Activated CD4-positive, alpha-beta T cell treated with anti-CD3 and anti-CD28 coated beads, Interleukin-2, amount 50 U/mL, for 24 hours (primary cell): ENCODE measurements around the gene ASMTL.
A peak's percentile ranks its signal among the peaks of the same experiment; 100 is the strongest.
"Not testable (repeated sequence)": the region's sequence is repeated elsewhere in the genome, so short reads cannot be mapped to it uniquely, and the experiment has no call there.

ENCODE experiments used
- DNase-seq, 2 donors: peaks; one replicate each; pipeline ENCODE4 v3.0.0-alpha.2; 2020; ENCODE audit warnings: low read depth in 1 of 2, low spot score in 1 of 2

Gene ASMTL, protein sequence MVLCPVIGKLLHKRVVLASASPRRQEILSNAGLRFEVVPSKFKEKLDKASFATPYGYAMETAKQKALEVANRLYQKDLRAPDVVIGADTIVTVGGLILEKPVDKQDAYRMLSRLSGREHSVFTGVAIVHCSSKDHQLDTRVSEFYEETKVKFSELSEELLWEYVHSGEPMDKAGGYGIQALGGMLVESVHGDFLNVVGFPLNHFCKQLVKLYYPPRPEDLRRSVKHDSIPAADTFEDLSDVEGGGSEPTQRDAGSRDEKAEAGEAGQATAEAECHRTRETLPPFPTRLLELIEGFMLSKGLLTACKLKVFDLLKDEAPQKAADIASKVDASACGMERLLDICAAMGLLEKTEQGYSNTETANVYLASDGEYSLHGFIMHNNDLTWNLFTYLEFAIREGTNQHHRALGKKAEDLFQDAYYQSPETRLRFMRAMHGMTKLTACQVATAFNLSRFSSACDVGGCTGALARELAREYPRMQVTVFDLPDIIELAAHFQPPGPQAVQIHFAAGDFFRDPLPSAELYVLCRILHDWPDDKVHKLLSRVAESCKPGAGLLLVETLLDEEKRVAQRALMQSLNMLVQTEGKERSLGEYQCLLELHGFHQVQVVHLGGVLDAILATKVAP

DNA sequence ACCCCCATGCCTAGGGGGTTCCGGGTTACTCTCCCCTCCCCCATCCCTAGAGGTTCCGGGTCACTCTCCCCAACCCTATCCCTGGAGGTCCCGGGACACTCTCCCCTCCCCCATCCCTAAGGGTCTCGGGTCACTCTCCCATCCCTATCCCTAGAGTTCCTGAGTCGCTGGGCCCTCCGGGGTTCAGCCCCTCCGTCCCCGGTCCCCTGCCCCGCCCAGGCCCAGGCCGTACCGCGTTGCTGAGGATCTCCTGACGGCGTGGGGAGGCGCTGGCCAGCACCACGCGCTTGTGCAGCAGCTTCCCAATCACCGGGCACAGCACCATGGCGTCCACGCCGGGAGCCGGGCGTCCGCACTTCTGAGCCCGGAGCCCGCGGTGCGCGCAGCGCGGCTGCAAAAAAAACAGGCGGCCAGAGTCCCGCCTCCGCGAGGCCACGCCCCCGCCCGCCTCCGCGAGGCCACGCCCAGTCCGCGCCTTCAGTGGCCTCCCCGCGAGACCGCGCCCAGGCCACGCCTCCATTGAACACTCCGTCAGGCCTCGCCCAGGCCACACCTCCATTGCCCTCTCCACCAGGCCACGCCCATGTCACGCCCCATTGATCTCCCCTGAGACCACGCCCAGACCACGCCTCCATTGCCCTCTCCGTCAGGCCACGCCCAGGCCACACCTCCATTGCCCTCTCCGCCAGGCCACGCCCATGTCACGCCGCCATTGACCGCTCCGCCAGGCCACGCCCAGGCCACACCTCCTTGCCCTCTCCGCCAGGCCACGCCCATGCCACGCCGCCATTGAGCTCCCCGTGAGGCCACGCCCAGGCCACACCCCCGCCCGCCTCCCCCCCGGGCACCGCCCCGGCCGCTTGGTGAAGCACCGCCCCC, at the start of gene ASMTL:
Gene ASMTL (minus strand): TSS at position 394 of the 879 bp plus-strand sequence. CDS start 69 bp downstream, at position 325.
- peak; percentile 100 for DNase-seq

DNA sequence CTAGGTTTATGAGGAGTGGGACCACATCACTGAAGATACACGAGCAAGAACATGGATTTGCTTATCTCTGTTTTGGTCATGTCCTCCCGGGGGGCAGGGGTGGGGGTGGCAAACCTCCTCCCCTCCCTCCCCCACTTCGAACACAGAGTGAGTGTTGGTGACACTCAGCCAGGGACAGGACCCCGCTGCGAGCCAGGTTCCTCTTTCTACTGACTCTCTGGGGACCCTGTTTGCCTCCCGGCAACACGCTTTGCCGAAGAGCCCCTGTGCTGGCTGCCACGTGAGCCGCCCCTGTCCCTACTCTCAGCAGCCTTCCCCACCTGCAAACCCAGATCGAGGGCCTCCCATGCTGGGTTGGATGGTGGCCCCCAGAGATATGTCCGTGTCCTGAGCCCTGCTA, 49.5 kb upstream of the ASMTL start:
- DNase-seq: no peak

DNA sequence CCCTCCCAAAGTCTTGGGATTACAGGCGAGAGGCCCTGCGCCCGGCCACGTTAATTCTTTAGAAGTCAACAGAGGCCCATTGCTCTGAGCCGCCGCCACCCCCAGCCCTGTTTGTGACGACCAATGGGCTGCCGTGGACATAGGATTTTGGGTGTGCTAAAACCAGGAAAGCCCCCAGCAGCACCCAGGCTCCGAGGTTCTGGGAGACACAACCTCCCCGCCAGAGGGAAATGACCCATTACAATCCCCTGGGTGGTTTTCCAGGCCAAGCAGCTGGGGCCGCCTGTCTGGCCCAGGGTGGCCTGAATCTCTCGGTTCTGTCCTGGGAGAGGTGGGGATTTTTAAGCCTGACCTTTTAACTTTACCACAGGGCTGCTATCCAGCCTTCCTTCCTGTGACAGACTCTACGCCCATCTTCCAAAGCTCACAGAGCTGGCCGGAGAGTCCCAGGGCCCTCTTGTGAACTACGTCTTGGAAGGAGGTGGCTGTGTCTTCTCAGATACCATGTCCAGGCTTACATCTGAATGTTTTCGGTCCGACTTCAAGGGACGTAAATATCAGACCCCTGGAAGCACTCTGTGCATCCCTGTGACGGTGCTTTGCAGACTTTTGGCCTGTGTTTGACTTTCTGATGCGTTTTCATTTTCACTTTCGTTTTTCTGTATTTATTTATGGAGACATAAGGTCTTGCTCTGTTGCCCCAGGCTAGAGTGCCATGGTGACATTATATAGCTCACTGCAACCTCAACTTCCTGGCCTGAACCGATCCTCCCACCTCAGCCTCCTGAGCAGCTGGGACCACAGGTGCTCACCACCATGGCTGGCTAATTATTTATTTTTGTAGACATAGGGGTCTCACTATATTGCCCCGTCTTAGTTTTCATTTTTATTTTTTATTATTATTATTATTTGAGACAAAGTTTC, 48.3 kb upstream of the ASMTL start:
- no peak for DNase-seq

DNA sequence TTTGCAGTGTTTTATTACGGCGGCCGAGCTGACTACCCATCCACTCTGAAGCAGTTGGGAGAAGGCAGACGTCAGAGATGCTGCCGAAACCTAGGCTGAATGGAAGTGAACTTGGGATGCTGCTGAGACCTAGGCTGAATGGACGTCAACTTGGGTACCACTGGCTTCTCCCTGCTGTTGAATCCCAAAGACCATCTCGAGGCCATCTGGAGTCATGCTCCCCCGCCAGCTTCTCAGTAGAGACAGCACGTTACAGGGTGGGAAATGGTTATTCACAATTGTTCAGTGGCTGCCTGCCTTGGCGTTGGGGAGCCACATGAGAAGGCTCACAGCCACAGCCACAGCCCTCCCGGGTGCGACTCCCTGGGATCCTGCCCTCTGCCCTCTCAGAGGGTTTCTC, 43.4 kb upstream of the ASMTL start:
- DNase-seq: no peak

DNA sequence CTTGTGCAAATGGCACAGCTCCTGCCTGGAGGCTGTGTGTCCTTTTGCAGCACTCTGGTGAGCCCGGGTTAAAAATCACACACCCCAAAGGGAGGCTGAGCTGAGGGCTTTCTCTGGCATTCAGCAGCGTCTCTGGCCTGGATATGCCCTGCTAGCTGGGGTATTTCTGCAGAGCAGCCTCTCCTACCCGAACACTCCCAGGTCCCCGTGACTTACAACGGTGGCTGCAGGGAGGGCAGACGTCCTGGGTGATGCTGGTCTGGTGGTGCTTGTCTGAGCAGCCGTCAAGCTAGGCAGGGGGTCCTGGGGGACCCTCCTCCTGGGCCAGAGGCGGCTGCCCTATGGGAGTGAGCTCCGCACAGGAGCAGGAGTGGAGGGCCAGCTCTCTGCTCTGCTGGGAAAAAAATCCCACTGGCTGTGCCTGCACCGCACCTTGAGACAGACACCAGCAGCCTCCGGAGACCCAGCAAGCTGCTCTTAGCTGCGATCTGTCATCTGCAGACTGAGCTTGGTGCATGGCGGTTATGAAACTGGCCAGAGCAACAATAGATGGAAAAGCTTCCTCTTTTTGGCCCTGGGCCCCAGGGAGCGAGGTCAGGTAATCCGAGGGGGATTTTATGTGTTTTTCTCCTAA, 41.3 kb upstream of the ASMTL start:
- DNase-seq: no peak

DNA sequence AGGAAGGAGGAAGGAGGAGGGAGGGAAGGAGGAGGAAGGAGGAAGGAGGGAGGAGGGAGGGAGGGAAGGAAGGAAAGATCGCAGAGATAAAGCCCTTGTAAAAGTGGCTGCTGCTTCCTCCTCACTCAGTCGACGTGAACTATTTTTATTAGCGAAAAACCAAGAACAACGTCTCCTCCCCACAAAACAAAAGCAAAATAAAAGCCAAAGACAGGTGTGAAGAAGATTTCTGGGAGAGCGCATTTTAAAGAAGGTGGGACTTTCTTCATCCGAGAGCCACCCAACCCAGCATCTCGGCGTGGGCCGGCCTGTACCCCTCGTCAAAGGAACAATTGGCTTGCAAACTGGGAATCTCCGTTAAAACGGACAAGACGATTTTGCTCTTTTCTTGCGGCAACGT, 40.7 kb upstream of the ASMTL start:
- DNase-seq: no peak

DNA sequence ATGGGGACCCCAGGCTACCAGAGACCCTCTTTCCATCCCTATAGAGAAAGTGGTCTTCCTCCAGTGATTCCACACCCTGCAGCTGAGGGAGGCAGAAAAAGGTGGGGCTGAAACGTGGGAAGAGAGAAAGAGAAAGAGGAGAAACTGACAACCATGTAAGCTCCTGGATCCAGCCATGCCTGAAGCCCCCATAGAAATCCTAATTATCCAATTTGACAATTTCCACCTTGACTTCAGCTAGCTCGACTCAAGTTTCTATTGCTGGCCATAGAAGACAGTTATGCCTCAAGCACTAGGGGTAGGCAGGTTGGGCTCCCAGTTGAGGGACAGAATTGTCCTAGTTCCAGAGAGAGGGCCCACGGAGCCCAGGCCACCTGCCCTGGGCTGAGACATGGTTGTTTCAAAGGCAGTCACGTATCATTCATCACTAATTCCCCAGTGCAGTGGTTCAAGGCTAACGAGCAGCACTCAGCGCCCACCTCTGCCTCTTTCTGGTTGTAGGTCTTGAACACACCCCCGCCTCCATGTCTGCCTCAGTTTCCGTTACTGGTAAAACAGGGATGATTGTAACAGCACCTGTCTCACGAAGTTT, 39.8 kb upstream of the ASMTL start:
- DNase-seq: no peak

DNA sequence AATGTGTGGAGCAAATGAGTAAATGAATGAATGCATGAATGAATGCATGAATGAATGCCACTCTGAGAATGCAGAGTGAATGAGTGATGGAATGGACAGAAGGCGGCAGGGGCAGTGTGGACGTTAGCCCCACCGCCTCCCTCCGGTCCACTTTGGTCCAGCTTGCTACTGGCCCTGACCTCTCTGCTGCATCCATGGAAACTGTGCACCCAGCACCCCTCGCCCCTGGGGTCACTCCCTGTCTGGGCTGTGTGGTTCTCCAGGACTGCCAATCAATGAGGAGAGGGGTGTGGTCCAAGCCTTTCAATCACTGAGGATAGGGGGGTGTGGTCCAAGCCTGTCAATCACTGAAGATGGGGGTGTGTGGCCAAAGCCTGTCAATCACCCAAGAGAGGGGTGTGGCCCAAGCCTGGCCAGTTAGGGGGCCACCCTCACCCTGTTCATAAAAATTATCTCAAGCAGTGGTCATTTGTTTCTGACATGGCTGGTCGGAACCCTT, 39.2 kb upstream of the ASMTL start:
- DNase-seq: no peak

DNA sequence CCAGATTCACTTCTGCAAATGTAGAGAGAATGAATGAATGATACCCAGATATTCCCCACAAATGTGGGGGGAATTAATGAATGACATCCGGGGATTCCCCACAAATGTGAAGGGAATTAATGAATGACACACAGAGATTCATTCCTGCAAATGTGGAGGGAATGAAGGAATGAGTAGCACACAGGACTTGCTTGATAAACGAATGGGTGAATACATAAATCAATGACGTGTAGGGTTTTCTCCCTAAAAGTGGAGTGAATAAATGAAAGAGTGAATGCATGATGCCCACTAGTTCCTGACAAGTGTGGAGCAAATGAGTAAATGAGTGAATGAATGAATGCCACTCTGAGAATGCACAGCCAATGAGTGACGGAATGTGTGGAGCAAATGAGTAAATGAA, 38.5 kb upstream of the ASMTL start:
- DNase-seq: not testable (repeated sequence)

DNA sequence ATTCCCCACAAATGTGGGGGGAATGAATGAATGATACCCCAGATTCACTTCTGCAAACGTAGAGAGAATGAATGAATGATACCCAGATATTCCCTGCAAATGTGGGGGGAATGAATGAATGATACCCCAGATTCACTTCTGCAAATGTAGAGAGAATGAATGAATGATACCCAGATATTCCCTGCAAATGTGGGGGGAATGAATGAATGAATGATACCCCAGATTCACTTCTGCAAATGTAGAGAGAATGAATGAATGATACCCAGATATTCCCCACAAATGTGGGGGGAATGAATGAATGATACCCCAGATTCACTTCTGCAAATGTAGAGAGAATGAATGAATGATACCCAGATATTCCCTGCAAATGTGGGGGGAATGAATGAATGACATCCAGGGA, 38.0 kb upstream of the ASMTL start:
- DNase-seq: not testable (repeated sequence)

DNA sequence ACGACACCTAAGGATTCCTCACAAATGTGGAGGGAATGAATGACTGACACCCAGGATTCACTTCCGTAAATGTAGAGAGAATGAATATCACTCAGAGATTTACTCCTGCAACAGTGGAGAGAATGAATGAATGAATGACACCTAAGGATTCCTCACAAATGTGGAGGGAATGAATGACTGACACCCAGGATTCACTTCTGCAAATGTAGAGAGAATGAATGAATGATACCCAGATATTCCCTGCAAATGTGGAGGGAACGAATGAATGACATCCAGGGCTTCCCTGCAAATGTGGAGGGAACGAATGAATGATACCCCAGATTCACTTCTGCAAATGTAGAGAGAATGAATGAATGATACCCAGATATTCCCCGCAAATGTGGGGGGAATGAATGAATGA, 36.6 kb upstream of the ASMTL start:
- not testable (repeated sequence) for DNase-seq

DNA sequence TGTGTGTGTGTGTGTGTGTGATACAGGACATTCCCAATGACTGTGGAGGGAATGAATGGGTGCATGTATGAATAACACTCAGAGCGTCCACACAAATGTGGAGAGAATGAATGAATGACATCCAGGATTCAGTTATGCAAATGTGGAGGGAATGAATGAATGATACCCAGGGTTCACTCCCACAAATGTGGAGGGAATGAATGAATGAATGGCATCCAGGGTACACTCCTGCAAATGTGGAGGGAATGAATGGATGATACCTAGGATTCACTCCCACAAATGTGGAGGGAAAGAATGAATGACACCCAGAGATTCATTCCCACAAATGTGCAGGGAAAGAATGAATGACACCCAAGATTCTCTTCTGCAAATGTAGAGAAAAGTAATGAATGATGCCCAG, 36.0 kb upstream of the ASMTL start:
- no peak for DNase-seq

DNA sequence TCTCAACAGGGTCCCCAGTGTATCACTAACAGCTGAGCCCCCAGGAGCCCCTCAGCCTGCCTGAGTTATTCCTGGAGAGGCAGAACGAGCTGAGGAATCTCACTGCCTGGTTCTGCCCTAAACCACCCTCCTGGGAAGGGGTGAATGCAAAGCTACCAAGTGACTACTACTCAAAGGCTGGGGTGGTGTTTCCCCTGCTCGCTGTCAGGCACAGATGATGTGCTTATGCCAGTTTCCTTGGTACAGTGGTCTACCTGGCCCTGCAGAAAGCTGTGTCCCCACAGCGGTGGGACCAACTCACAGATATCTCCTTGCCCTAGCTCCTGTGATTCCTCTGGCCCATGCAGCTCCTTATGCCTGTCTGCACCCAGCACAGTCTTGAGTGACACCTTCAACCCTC, 35.4 kb upstream of the ASMTL start:
- DNase-seq: no peak

DNA sequence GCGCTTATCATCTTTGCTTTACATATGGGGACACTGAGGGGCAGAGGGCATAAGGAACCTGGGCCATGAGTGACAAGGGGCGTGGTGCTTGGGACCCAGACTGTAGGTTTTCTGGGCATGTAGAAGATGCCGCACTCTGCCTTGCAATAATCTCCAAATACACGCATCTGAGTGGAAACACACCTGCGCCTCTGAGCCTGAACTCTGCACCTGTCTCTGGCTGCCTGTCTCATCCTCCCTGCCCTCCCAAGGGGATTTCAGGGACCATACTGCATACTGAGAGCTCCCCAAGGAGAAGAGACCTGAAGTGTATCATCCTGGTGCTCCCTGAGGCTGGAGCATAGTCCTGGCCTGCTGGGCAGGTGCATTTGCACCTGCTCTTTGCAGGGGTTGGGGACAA, 34.7 kb upstream of the ASMTL start:
- DNase-seq: no peak

DNA sequence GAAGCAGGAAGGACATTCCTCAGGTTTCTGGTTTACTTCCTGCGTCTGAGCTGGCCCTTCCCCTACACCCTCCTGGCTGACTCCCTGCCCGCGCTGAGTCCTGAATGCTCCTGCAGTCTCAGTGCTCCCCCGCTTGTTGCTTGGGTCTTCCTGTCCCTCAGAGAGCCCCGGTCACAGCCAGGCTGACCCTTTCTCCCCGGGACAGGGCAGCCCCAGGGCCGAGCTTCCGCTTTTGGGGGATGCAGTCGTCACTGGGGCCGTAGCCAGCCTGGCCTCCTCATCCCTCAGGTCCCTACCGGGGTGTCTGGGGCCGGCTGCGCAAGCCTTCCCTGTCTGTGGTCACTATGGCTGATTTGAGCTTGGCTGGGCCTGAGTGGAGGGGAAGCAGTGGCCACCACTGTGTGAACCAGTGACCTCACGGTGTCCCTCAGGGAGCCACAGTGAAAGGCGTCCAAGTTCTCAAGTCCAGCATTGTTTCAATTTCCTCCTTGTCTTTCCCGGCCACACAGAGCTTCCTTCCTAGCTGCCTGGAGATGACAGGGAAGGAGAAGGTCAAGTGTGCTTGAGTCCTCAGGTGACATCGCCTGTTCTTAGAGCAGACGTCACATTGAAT, 34.1 kb upstream of the ASMTL start:
- DNase-seq: no peak

DNA sequence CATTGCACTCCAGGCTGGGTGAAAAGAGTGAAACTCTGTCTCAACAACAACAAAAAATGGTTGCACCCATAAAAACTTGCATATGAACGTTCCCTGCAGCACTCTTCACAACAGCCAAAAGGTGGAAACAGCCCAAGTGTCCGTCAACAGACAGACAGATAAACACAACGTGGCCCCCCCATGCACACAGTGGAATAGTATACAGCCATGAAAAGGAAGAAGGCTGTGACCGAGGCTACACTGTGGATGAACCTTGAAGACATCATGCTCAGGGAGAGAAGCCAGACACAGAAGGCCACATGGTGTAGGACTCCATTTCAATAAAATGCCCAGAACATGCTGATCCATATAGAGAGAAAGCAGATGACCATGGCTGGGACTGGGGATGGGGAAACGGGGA, 33.5 kb upstream of the ASMTL start:
- DNase-seq: no peak

DNA sequence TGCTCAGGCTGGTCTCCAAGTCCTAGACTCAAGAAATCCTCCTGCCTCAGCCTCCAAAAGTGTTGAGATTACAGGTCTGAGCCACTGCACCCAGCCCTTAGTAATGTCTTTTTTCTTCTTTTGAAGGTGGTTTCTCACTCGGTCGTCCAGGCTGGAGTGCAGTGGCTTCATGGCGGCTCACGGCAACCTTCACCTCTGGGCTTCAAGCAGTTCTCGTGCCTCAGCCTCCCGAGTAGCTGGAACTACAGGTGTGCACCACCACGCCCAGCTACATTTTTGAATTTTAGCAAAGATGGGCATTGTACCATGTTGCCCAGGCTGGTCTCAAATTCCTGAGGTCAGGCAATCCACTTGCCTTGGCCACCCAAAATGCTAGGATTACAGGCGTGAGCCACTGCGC, 32.3 kb upstream of the ASMTL start:
- DNase-seq: no peak

DNA sequence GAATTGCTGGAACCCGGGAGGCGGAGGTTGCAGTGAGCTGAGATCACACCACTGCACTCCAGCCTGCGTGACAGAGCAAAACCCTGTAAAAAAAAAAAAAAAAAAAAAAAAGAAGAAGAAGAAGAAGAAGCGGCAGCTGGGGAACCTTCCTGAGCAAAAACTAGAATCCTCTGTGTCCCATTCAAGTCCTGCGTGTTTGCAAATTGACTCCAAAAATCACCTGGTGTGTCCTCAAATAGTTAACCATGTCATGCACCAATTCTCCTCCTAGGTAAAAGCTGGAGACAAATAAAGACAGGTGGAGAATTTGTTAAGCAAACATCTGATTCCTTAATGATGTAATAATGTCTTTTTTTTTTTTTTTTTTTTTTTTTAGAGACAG, 31.9 kb upstream of the ASMTL start:
- DNase-seq: no peak
